Heart right ventricle (tissue), 16 donors: ENCODE results near the gene PKN3. TPM values are rescaled to one million over a fixed set of nuclear protein-coding genes. Genes with fewer than 3 reads are reported as not detected.

Source experiments
- ATAC-seq, 8 donors: fragments of 200-7000 bp; cut with Tn5 transposase; one replicate each; pipeline ENCODE4 v1.9.1; 2020; ENCODE audit warnings: mild to moderate bottlenecking in 8 of 8, moderate library complexity in 8 of 8, moderate number of reproducible peaks in 1 of 8
- DNase-seq, 2 donors: peaks; one replicate each; pipeline ENCODE4 v3.0.0-alpha.2; 2020
- H3K27ac ChIP-seq, 10 donors: fragments of 200-600 bp; sonication (generic) in 2 of 10; one replicate each; pipeline versions ENCODE4 v1.5.0 to v1.8.0; 2020 to 2022; ENCODE audit warnings: mild to moderate bottlenecking in 3 of 10
- H3K27me3 ChIP-seq, 7 donors: fragments of 200-600 bp; one replicate each; pipeline ENCODE4 v1.8.0; 2021 to 2022; ENCODE audit warnings: mild to moderate bottlenecking in 2 of 7
- H3K36me3 ChIP-seq, 9 donors: fragments of 200-600 bp; sonication (generic) in 1 of 9; one replicate each; pipeline versions ENCODE4 v1.5.0 to v1.8.0; 2020 to 2022; ENCODE audit warnings: mild to moderate bottlenecking in 2 of 9
- H3K4me1 ChIP-seq, 9 donors: fragments of 200-600 bp; sonication (generic) in 1 of 9; one replicate each; pipeline versions ENCODE4 v1.5.0 to v1.8.0; 2020 to 2022; ENCODE audit warnings: mild to moderate bottlenecking in 4 of 9
- H3K4me3 ChIP-seq, 10 donors: fragments of 200-600 bp; sonication (generic) in 2 of 10; one replicate each; pipeline versions ENCODE4 v1.5.0 to v1.8.0; 2020 to 2022; ENCODE audit warnings: mild to moderate bottlenecking in 7 of 10, moderate library complexity in 2 of 10
- H3K9me3 ChIP-seq, 11 donors: fragments of 200-600 bp in 10 of 11; sonication (generic) in 2 of 11; one replicate each; pipeline versions ENCODE4 v1.5.0 to v1.8.0; 2013 to 2022; ENCODE audit warnings: mild to moderate bottlenecking in 2 of 11, control low read depth in 1 of 11, moderate library complexity in 1 of 11
- WGBS, 2 donors: extraction: QIAGEN DNeasy Blood & Tissue Kit; methylation state at CpG; one replicate each; pipeline ENCODE4 v1.1.7; 2013; ENCODE audit warnings: inconsistent platforms in 1 of 2; 5-methylcytosine and 5-hydroxymethylcytosine counted together
- intact Hi-C, 10 donors: fragments of 100-400 bp; cut with DNase I; formaldehyde crosslinking; loops; one replicate each; pipeline versions ENCODE4 v1.11.1 to v1.14.2; 2022
- polyA plus RNA-seq, 2 donors: library from polyadenylated mRNA; stranded (reverse); fragments of 200-250 nt; gene quantifications; one replicate each; pipeline ENCODE4 v1.2.3, GENCODE V29; 2013
- total RNA-seq, 10 donors: library from RNA; stranded (reverse); fragmentation: NEBNext Ultra II Directional in 3 of 10; extraction: Animal tissue kit (Norgen Biotek cat#: 25700) in 3 of 10; gene quantifications; one replicate each; pipeline versions ENCODE4 v1.2.1 to v1.2.4, GENCODE V29; 2021 to 2023
- TF ChIP-seq, protein P1 (sequence below), 9 donors: fragments of 200-600 bp; sonication (generic) in 2 of 9; IDR thresholded peaks; one replicate each; pipeline versions ENCODE4 v1.5.0 to v1.8.0; 2021 to 2022; ENCODE audit warnings: antibody characterized with exemption in 9 of 9, mild to moderate bottlenecking in 5 of 9, moderate library complexity in 1 of 9
- donor health status: Arrhythmogenic right ventricular cardiomyopathy.
- donor health status: ischemic (EF 13 %, LVEDD 7.1; RV severe dilation, severe dysfunction).
- donor health status: healthy with polysubstance abuse.
- donor health status: DM: no; HTN: yes; CAD: no.
- donor health status: DM: no; HTN: no; CAD: no.
- donor health status: ischemic (EF 25% LVEDD 6.9; RV normal size, moderate dysfunction).
- donor health status: ischemic (EF 25% LVEDD 5.7; RV mildly dilated, moderate dysfunction).
- donor health status: healthy.
- donor health status: DM: yes; HTN: yes; CAD: no.
- donor health status: Ischemic cardiomyopathy.
- donor health status: ischemic (EF 35%, LVEDD 5.7; RV mildly dilated, moderate dysfunction).
- donor health status: nonischemic (EF 11% LVEDD 7.7; RV severe dilation, severe dysfunction).
- donor health status: DM: yes; HTN: yes; CAD: no.
- donor health status: PGD.
- donor health status: ischemic (EF 29% LVEDD 5.4; RV normal size, mild dysfunction).
- donor health status: nonischemic (EF 23%, LVEDD 6.1; RV moderate dilation, normal function).

The PKN3 gene
- total and polyA plus RNA-seq, 12 donors, result 3.7 to 12.7 (median 5.2) TPM

DNA sequence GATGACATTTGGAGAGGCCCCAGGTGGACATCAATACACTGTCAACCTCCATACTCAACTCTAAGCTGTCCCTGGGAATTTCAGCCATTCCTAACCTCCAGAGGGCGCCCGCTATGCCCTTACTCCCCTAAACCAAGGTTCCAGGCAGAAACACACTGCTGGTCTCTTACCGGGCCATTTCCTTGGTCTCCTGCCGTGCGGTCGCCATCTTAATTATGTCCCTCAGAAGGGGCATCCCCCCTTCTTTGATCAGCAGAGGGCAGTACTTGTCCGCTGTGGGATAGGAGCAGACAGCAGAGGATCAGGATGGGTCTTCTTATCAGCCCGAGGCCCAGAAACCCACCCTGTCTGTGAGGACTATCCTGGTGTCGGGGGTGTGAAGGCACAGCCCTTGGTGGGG, 31.0 kb downstream of the PKN3 start:
- intact Hi-C loops, result no loop called here
- TF ChIP-seq, protein P1, sequence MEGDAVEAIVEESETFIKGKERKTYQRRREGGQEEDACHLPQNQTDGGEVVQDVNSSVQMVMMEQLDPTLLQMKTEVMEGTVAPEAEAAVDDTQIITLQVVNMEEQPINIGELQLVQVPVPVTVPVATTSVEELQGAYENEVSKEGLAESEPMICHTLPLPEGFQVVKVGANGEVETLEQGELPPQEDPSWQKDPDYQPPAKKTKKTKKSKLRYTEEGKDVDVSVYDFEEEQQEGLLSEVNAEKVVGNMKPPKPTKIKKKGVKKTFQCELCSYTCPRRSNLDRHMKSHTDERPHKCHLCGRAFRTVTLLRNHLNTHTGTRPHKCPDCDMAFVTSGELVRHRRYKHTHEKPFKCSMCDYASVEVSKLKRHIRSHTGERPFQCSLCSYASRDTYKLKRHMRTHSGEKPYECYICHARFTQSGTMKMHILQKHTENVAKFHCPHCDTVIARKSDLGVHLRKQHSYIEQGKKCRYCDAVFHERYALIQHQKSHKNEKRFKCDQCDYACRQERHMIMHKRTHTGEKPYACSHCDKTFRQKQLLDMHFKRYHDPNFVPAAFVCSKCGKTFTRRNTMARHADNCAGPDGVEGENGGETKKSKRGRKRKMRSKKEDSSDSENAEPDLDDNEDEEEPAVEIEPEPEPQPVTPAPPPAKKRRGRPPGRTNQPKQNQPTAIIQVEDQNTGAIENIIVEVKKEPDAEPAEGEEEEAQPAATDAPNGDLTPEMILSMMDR (IDR thresholded peaks at IDR 0.05), result peak; percentile 22 to 73 (median 66)
- Histone ChIP-seq H3K27me3 (no peaks in the 10 kb centered on the region), H3K4me1 (peaks cover 0 to 9% (median 0%) of the 10 kb centered on the region in 9 donors), H3K9me3 (no peaks in the 10 kb centered on the region), H3K36me3 (peaks cover 0 to 80% (median 12%) of the 10 kb centered on the region in 9 donors), H3K4me3 (no peak overlapping the region), H3K27ac (peak overlapping the region in 5 of 10 donors; percentile 37 to 61 (median 48))
- ATAC-seq (peak in 7 of 8 donors; percentile 51 to 79 (median 64)), DNase-seq (peak in 1 of 2 donors; percentile 57)
- 26 to 32% methylated on average over 9 of the region's 9 CpGs for WGBS, 2 donors

- TF ChIP-seq, protein P1 (IDR thresholded peaks at IDR 0.05), result no peak
- H3K4me3 ChIP-seq, result no peak overlapping the region
- H3K27ac ChIP-seq, result no peak overlapping the region
- DNase-seq (peak in 1 of 2 donors; percentile 36), ATAC-seq (peak in 1 of 8 donors; percentile 25)
- peaks cover 0 to 9% (median 0%) of the 10 kb centered on the region in 9 donors for H3K4me1 ChIP-seq
- no peaks in the 10 kb centered on the region for H3K27me3 ChIP-seq
- intact Hi-C loops, result no loop called here
- H3K36me3 ChIP-seq, result peaks cover 0 to 92% (median 24%) of the 10 kb centered on the region in 9 donors
- 60 to 61% methylated on average over 2 of the region's 2 CpGs for WGBS, 2 donors
- H3K9me3 ChIP-seq, result no peaks in the 10 kb centered on the region
Measured at GRCh38 chr9:128735373-128735772, 33.1 kb downstream of the PKN3 start.

DNA sequence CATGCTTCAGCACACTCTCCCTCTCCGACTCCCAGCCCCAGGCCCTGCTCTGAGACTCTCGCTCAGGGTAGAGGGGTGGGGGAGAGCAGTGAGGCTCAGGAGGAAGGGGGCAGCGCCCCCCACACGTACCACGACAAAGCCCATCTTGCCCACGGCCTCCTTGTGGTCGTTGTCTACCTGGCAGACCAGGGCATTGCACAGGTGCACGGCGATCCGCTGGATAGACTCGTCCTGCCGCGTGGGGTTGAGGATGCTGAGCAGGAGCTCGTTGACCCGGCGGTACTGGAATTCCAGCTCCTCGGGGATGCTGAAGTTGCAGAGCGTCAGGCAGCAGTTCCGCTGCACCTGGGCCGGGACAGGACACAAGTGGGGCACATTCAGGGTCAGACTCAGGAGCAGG, 40.1 kb downstream of the PKN3 start:
- Histone ChIP-seq H3K4me3 (no peak overlapping the region), H3K27ac (no peak overlapping the region), H3K9me3 (no peaks in the 10 kb centered on the region), H3K27me3 (no peaks in the 10 kb centered on the region), H3K4me1 (no peaks in the 10 kb centered on the region), H3K36me3 (peaks cover 0 to 81% (median 27%) of the 10 kb centered on the region in 9 donors)
- 85 to 88% methylated on average over 20 of the region's 20 CpGs for WGBS, 2 donors
- ATAC-seq (peak in 1 of 8 donors; percentile 28), DNase-seq (no peak)
- TF ChIP-seq, protein P1 (IDR thresholded peaks at IDR 0.05), result no peak
- intact Hi-C loops, result no loop called here

DNA sequence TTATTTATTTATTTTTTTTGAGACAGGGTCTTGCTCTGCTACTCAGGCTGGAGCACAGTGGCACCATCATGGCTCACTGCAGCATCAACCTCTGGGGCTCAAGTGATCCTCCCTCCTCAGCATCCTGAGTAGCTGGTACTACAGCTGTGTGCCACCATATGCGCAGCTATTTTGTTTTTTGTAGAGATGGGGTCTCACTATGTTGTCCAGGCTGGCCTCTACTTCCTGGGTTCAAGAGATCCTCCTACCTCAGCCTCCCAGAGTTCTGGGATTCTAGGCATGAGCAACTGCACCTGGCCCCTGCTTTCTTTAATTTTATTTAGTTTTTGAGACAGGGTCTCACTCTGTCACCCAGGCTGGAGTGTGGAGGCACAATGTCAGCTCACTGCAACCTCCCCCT, 41.1 kb downstream of the PKN3 start:
- Histone ChIP-seq H3K36me3 (peaks cover 0 to 83% (median 27%) of the 10 kb centered on the region in 9 donors), H3K27ac (no peak overlapping the region)
- 97 to 100% methylated on average over 1 of the region's 1 CpG for WGBS, 2 donors

More for the DNA sequence above, 41.1 kb downstream of the PKN3 start:
- TF ChIP-seq, protein P1 (IDR thresholded peaks at IDR 0.05), result no peak
- Histone ChIP-seq H3K4me3 (no peak overlapping the region), H3K9me3 (no peaks in the 10 kb centered on the region), H3K27me3 (no peaks in the 10 kb centered on the region), H3K4me1 (no peaks in the 10 kb centered on the region)
- ATAC-seq, result no peak
- no peak for DNase-seq
- intact Hi-C loops, result no loop called here
